ENCODE data around the gene KCNMB2. TPM values are rescaled to one million over a fixed set of nuclear protein-coding genes. Genes with fewer than 3 reads are reported as not detected.

KCNMB2 gene
- polyA plus RNA-seq, 3 donors: not detected

- H3K27me3 ChIP-seq (ENCODE audit: control insufficient read depth in 2 of 2, insufficient read depth in 2 of 2, low read length in 2 of 2): no peaks in the 10 kb centered on the region
- Mint-ChIP-seq H3K4me1 (no peaks in the 10 kb centered on the region), H3K27ac (no peak overlapping the region), H3K36me3 (no peaks in the 10 kb centered on the region), H3K27me3 (ENCODE audit: low read depth in 3 of 3) (peaks cover 0 to 1% (median 0%) of the 10 kb centered on the region in 3 donors), H3K9me3 (peaks cover 0 to 15% (median 7%) of the 10 kb centered on the region in 7 donors), H3K4me3 (no peak overlapping the region)
- H3K4me2 ChIP-seq (replicated peaks; ENCODE audit: extremely low read depth, low read length, poor library complexity, severe bottlenecking): no peak overlapping the region
- H3K9ac ChIP-seq (ENCODE audit: insufficient read depth, low read length, poor library complexity, severe bottlenecking): no peak overlapping the region
- no peak overlapping the region for H2AFZ ChIP-seq (ENCODE audit: insufficient read depth, low read depth, low read length, poor library complexity, severe bottlenecking)
- H3K9me3 ChIP-seq (replicated peaks in 1 of 2; ENCODE audit: control insufficient read depth in 1 of 2, insufficient read depth in 1 of 2, low read length in 2 of 2): peaks cover 0 to 4% of the 10 kb centered on the region in 2 donors
- intact Hi-C loops (cut with micrococcal nuclease): no loop called here
- no peak overlapping the region for H3K4me3 ChIP-seq (replicated peaks in 1 of 3; ENCODE audit: low read depth in 2 of 3, low read length in 3 of 3)
- no peaks in the 10 kb centered on the region for H3K36me3 ChIP-seq (replicated peaks in 1 of 2; ENCODE audit: control insufficient read depth in 1 of 2, insufficient read depth in 2 of 2, low read length in 2 of 2)
- WGBS (ENCODE audit: insufficient coverage): 90% methylated on average over 2 of the region's 4 CpGs
- TF ChIP-seq CTCF (IDR thresholded peaks at IDR 0.05): no peak
- H3K27ac ChIP-seq (ENCODE audit: low read depth in 1 of 2, low read length in 2 of 2): no peak overlapping the region
- no peak for DNase-seq
- H3K4me1 ChIP-seq (ENCODE audit: control insufficient read depth in 1 of 2, insufficient read depth in 2 of 2, low read length in 2 of 2): no peaks in the 10 kb centered on the region
- H4K20me1 ChIP-seq (ENCODE audit: insufficient read depth, low read length): no peaks in the 10 kb centered on the region
- H3K79me2 ChIP-seq (ENCODE audit: insufficient read depth, low read length): no peaks in the 10 kb centered on the region
These were observed 110.1 kb downstream of the KCNMB2 start for GRCh38 chr3:178646186-178646862.

GRCh38 chr3:178655488-178655887 is 119.3 kb downstream of the KCNMB2 start:
- Mint-ChIP-seq H3K9me3 (peaks cover 2 to 16% (median 5%) of the 10 kb centered on the region in 7 donors), H3K36me3 (no peaks in the 10 kb centered on the region), H3K27me3 (ENCODE audit: low read depth in 3 of 3) (no peaks in the 10 kb centered on the region), H3K4me3 (no peak overlapping the region), H3K27ac (no peak overlapping the region), H3K4me1 (no peaks in the 10 kb centered on the region)
- H3K9me3 ChIP-seq (replicated peaks in 1 of 2; ENCODE audit: control insufficient read depth in 1 of 2, insufficient read depth in 1 of 2, low read length in 2 of 2): peaks cover 4% of the 10 kb centered on the region in 2 donors
- no peaks in the 10 kb centered on the region for H4K20me1 ChIP-seq (ENCODE audit: insufficient read depth, low read length)
- no peaks in the 10 kb centered on the region for H3K79me2 ChIP-seq (ENCODE audit: insufficient read depth, low read length)
- no peaks in the 10 kb centered on the region for H3K4me1 ChIP-seq (ENCODE audit: control insufficient read depth in 1 of 2, insufficient read depth in 2 of 2, low read length in 2 of 2)
- no peaks in the 10 kb centered on the region for H3K36me3 ChIP-seq (replicated peaks in 1 of 2; ENCODE audit: control insufficient read depth in 1 of 2, insufficient read depth in 2 of 2, low read length in 2 of 2)
- no peak overlapping the region for H3K4me3 ChIP-seq (replicated peaks in 1 of 3; ENCODE audit: low read depth in 2 of 3, low read length in 3 of 3)
- WGBS (ENCODE audit: insufficient coverage): 83% methylated on average over 1 of the region's 4 CpGs
- no peak overlapping the region for H3K9ac ChIP-seq (ENCODE audit: insufficient read depth, low read length, poor library complexity, severe bottlenecking)
- no peak overlapping the region for H2AFZ ChIP-seq (ENCODE audit: insufficient read depth, low read depth, low read length, poor library complexity, severe bottlenecking)
- H3K4me2 ChIP-seq (replicated peaks; ENCODE audit: extremely low read depth, low read length, poor library complexity, severe bottlenecking): no peak overlapping the region
- intact Hi-C loops (cut with micrococcal nuclease): no loop called here
- no peak for TF ChIP-seq CTCF (IDR thresholded peaks at IDR 0.05)
- no peak overlapping the region for H3K27ac ChIP-seq (ENCODE audit: low read depth in 1 of 2, low read length in 2 of 2)
- no peak for DNase-seq
- no peaks in the 10 kb centered on the region for H3K27me3 ChIP-seq (ENCODE audit: control insufficient read depth in 2 of 2, insufficient read depth in 2 of 2, low read length in 2 of 2)
